Measurements from ENCODE around the gene PADI3. TPM values are rescaled to one million over a fixed set of nuclear protein-coding genes. Genes with fewer than 3 reads are reported as not detected.

Gene PADI3
- total RNA-seq, 1 donor from 2014 or later: not detected

DNA sequence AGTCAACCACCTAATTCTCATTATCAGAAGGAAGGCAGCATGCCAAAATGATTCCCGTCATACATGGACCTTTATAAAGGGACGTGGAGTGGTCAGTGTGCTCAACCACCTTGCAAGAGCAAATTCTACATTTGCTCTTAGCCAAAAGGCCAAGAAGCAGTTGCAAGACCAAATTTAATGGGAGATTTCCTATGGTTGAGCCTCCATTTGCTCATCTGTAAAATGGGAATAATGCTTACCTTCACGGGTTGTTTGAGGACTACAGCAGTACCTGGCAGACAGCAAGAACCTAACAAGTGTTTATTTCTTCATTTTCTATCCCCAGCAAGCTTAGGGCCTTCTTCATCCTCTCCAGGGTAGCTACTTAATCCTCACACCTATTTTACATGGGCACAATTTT lies 41.7 kb downstream of the PADI3 start:
- Mint-ChIP-seq H3K36me3 (ENCODE audit: low read depth) (no peaks in the 10 kb centered on the region), H3K27me3 (ENCODE audit: insufficient read depth) (peaks cover 7% of the 10 kb centered on the region), H3K4me3 (no peak overlapping the region), H3K27ac (no peak overlapping the region), H3K9me3 (no peaks in the 10 kb centered on the region), H3K4me1 (ENCODE audit: low read depth) (no peaks in the 10 kb centered on the region)
- DNase-seq (ENCODE audit: low spot score): no peak
- intact Hi-C loops (cut with micrococcal nuclease): no loop called here

- intact Hi-C loops (cut with micrococcal nuclease): no loop called here
- no peaks in the 10 kb centered on the region for H3K9me3 Mint-ChIP-seq
- H3K27me3 Mint-ChIP-seq (ENCODE audit: insufficient read depth): peaks cover 7% of the 10 kb centered on the region
- no peaks in the 10 kb centered on the region for H3K4me1 Mint-ChIP-seq (ENCODE audit: low read depth)
- H3K27ac Mint-ChIP-seq: no peak overlapping the region
- DNase-seq (ENCODE audit: low spot score): no peak
- no peaks in the 10 kb centered on the region for H3K36me3 Mint-ChIP-seq (ENCODE audit: low read depth)
- H3K4me3 Mint-ChIP-seq: no peak overlapping the region
These were observed 43.6 kb downstream of the PADI3 start for GRCh38 chr1:17292299-17293160.

GRCh38 chr1:17293681-17294425 lies 45.0 kb downstream of the PADI3 start:
- no peaks in the 10 kb centered on the region for H3K4me1 Mint-ChIP-seq (ENCODE audit: low read depth)
- DNase-seq (ENCODE audit: low spot score): no peak
- intact Hi-C loops (cut with micrococcal nuclease): no loop called here
- H3K9me3 Mint-ChIP-seq: no peaks in the 10 kb centered on the region
- no peak overlapping the region for H3K27ac Mint-ChIP-seq
- no peak overlapping the region for H3K4me3 Mint-ChIP-seq
- peaks cover 7% of the 10 kb centered on the region for H3K27me3 Mint-ChIP-seq (ENCODE audit: insufficient read depth)
- no peaks in the 10 kb centered on the region for H3K36me3 Mint-ChIP-seq (ENCODE audit: low read depth)

- intact Hi-C loops (cut with micrococcal nuclease): no loop called here
- Mint-ChIP-seq H3K27me3 (ENCODE audit: insufficient read depth) (peaks cover 7% of the 10 kb centered on the region), H3K36me3 (ENCODE audit: low read depth) (no peaks in the 10 kb centered on the region), H3K27ac (no peak overlapping the region), H3K4me3 (no peak overlapping the region), H3K4me1 (ENCODE audit: low read depth) (no peaks in the 10 kb centered on the region), H3K9me3 (no peaks in the 10 kb centered on the region)
- DNase-seq (ENCODE audit: low spot score): no peak
These were observed 46.4 kb downstream of the PADI3 start for GRCh38 chr1:17295292-17295691.

GRCh38 chr1:17296086-17296485 lies 47.2 kb downstream of the PADI3 start:
- intact Hi-C loops (cut with micrococcal nuclease): no loop called here
- no peaks in the 10 kb centered on the region for H3K36me3 Mint-ChIP-seq (ENCODE audit: low read depth)
- no peak for DNase-seq (ENCODE audit: low spot score)
- H3K4me3 Mint-ChIP-seq: no peak overlapping the region
- H3K27me3 Mint-ChIP-seq (ENCODE audit: insufficient read depth): peaks cover 3% of the 10 kb centered on the region
- H3K9me3 Mint-ChIP-seq: no peaks in the 10 kb centered on the region
- H3K27ac Mint-ChIP-seq: no peak overlapping the region
- H3K4me1 Mint-ChIP-seq (ENCODE audit: low read depth): no peaks in the 10 kb centered on the region

GRCh38 chr1:17297991-17298390 lies 49.1 kb downstream of the PADI3 start:
- H3K27ac Mint-ChIP-seq: no peak overlapping the region

DNA sequence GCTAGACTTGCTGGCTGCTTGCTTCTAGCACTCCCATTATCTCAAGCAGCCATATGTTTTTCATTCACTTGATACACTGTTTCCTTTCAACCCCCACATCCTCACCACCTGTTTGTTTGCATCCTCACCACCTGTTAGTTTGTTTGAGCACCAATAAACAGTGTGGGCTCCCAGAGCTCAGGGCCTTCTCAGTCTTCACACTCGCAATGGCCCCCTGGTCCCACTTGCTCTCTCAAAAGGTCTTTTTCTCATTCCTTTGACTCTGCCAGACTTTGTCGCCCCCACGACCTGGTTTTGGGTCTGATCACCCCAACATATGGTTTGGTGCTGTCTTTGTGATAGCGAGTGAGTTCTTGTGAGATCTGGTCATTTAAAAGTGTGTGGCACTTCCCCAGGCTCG lies 52.9 kb downstream of the PADI3 start:
- Mint-ChIP-seq H3K4me3 (no peak overlapping the region), H3K36me3 (ENCODE audit: low read depth) (no peaks in the 10 kb centered on the region)

More at GRCh38 chr1:17297991-17298390, 49.1 kb downstream of the PADI3 start:
- no peak for DNase-seq (ENCODE audit: low spot score)
- intact Hi-C loops (cut with micrococcal nuclease): no loop called here
- Mint-ChIP-seq H3K36me3 (ENCODE audit: low read depth) (no peaks in the 10 kb centered on the region), H3K27me3 (ENCODE audit: insufficient read depth) (no peaks in the 10 kb centered on the region), H3K4me1 (ENCODE audit: low read depth) (no peaks in the 10 kb centered on the region), H3K4me3 (no peak overlapping the region), H3K9me3 (peaks cover 8% of the 10 kb centered on the region)

GRCh38 chr1:17304151-17304825 lies 55.4 kb downstream of the PADI3 start:
- DNase-seq (ENCODE audit: low spot score): no peak
- H3K27me3 Mint-ChIP-seq (ENCODE audit: insufficient read depth): no peaks in the 10 kb centered on the region
- no peak overlapping the region for H3K4me3 Mint-ChIP-seq
- no peak overlapping the region for H3K27ac Mint-ChIP-seq
- peaks cover 8% of the 10 kb centered on the region for H3K9me3 Mint-ChIP-seq
- intact Hi-C loops (cut with micrococcal nuclease): no loop called here
- no peaks in the 10 kb centered on the region for H3K4me1 Mint-ChIP-seq (ENCODE audit: low read depth)
- H3K36me3 Mint-ChIP-seq (ENCODE audit: low read depth): no peaks in the 10 kb centered on the region

More for the DNA sequence above, 52.9 kb downstream of the PADI3 start:
- peaks cover 8% of the 10 kb centered on the region for H3K9me3 Mint-ChIP-seq
- no peaks in the 10 kb centered on the region for H3K4me1 Mint-ChIP-seq (ENCODE audit: low read depth)
- intact Hi-C loops (cut with micrococcal nuclease): no loop called here
- DNase-seq (ENCODE audit: low spot score): no peak
- no peaks in the 10 kb centered on the region for H3K27me3 Mint-ChIP-seq (ENCODE audit: insufficient read depth)
- H3K27ac Mint-ChIP-seq: no peak overlapping the region

- peaks cover 8% of the 10 kb centered on the region for H3K9me3 Mint-ChIP-seq
- DNase-seq (ENCODE audit: low spot score): no peak
- intact Hi-C loops (cut with micrococcal nuclease): no loop called here
- no peak overlapping the region for H3K27ac Mint-ChIP-seq
- H3K4me1 Mint-ChIP-seq (ENCODE audit: low read depth): no peaks in the 10 kb centered on the region
- H3K4me3 Mint-ChIP-seq: no peak overlapping the region
- H3K36me3 Mint-ChIP-seq (ENCODE audit: low read depth): no peaks in the 10 kb centered on the region
- H3K27me3 Mint-ChIP-seq (ENCODE audit: insufficient read depth): no peaks in the 10 kb centered on the region
These were observed 55.9 kb downstream of the PADI3 start for GRCh38 chr1:17304826-17305175.

DNA sequence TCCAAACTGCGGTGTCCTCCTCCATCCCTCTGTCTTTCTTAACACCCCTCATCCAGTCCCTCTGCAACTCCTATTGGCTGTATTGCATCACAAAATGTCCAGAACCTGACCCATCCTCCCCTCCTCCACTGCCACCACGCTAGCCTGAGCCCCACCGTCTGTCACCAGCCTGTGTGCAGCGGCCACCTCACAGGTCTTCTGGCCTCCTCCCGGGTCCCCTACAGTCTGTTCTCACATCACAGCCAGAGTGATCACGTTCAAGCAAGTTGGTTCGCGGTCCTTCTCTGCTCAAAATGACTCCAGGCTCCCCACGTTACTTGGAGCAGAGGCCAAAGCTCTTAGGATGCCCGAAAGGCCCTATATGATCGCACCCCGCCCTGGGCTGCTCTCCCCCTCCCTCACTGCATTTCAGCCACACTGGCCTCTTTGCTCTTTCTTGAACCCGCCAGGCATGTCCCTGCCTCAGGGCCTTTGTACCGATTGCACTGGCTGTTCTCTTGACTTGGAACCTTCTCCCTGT lies 56.7 kb downstream of the PADI3 start:
- Mint-ChIP-seq H3K36me3 (ENCODE audit: low read depth) (no peaks in the 10 kb centered on the region), H3K27me3 (ENCODE audit: insufficient read depth) (no peaks in the 10 kb centered on the region), H3K9me3 (peaks cover 8% of the 10 kb centered on the region), H3K4me1 (ENCODE audit: low read depth) (no peaks in the 10 kb centered on the region), H3K4me3 (no peak overlapping the region), H3K27ac (no peak overlapping the region)
- intact Hi-C loops (cut with micrococcal nuclease): no loop called here
- no peak for DNase-seq (ENCODE audit: low spot score)

GRCh38 chr1:17306407-17306806 lies 57.5 kb downstream of the PADI3 start:
- H3K27me3 Mint-ChIP-seq (ENCODE audit: insufficient read depth): no peaks in the 10 kb centered on the region
- DNase-seq (ENCODE audit: low spot score): no peak
- H3K4me3 Mint-ChIP-seq: no peak overlapping the region
- peaks cover 8% of the 10 kb centered on the region for H3K9me3 Mint-ChIP-seq
- H3K4me1 Mint-ChIP-seq (ENCODE audit: low read depth): no peaks in the 10 kb centered on the region
- intact Hi-C loops (cut with micrococcal nuclease): no loop called here
- no peaks in the 10 kb centered on the region for H3K36me3 Mint-ChIP-seq (ENCODE audit: low read depth)
- no peak overlapping the region for H3K27ac Mint-ChIP-seq

DNA sequence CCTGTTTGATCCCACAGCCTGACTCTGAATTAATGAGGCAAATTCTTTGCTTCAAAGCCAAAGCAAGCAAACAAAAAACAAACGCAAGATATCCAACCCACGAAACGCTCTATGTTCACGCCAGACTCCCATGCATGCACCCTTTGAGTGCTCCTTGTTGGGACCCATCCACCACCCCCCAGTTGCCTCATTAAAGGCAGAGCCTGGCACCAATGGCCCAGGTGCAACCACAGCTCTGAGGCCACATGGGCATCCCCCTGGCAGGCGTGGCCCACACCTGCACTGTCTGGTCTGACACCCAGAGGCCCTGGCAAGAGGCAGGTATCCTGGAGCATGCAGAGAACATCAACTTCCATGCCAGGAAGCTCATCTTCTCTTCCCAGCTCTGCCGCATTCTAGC lies 58.0 kb downstream of the PADI3 start:
- intact Hi-C loops (cut with micrococcal nuclease): no loop called here
- no peaks in the 10 kb centered on the region for H3K4me1 Mint-ChIP-seq (ENCODE audit: low read depth)

DNA sequence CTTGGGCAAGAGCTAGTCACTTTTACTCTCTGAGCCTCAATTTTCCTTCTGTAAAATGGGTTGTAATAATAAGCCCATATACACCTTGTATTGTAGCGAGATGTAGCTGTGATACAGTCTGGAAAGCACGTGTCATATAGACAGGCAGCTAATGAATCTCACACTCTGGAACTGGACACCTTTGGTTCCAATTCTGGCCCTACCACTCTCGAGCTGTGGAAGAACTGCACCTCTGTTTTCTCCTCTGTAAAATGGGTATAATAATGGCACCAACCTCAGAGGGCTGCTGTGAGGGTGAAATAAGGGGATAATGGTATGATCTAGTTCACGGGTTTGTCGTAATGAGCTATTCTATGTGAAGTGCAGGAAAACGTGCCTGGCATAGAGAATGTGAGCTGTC lies 58.4 kb downstream of the PADI3 start:
- no peak overlapping the region for H3K4me3 Mint-ChIP-seq
- H3K27ac Mint-ChIP-seq: no peak overlapping the region
- no peaks in the 10 kb centered on the region for H3K4me1 Mint-ChIP-seq (ENCODE audit: low read depth)
- no peaks in the 10 kb centered on the region for H3K36me3 Mint-ChIP-seq (ENCODE audit: low read depth)
- no peaks in the 10 kb centered on the region for H3K27me3 Mint-ChIP-seq (ENCODE audit: insufficient read depth)
- DNase-seq (ENCODE audit: low spot score): no peak
- H3K9me3 Mint-ChIP-seq: peaks cover under 1% of the 10 kb centered on the region
- intact Hi-C loops (cut with micrococcal nuclease): no loop called here

More for the DNA sequence above, 58.0 kb downstream of the PADI3 start:
- no peaks in the 10 kb centered on the region for H3K27me3 Mint-ChIP-seq (ENCODE audit: insufficient read depth)
- no peak overlapping the region for H3K4me3 Mint-ChIP-seq
- no peak for DNase-seq (ENCODE audit: low spot score)
- no peaks in the 10 kb centered on the region for H3K36me3 Mint-ChIP-seq (ENCODE audit: low read depth)
- H3K9me3 Mint-ChIP-seq: peaks cover 5% of the 10 kb centered on the region
- H3K27ac Mint-ChIP-seq: no peak overlapping the region
